Measurements from ENCODE around the gene RPA1.
"Not testable (repeated sequence)": the region's sequence is repeated elsewhere in the genome, so short reads cannot be mapped to it uniquely, and the experiment has no call there.

Gene RPA1

DNA sequence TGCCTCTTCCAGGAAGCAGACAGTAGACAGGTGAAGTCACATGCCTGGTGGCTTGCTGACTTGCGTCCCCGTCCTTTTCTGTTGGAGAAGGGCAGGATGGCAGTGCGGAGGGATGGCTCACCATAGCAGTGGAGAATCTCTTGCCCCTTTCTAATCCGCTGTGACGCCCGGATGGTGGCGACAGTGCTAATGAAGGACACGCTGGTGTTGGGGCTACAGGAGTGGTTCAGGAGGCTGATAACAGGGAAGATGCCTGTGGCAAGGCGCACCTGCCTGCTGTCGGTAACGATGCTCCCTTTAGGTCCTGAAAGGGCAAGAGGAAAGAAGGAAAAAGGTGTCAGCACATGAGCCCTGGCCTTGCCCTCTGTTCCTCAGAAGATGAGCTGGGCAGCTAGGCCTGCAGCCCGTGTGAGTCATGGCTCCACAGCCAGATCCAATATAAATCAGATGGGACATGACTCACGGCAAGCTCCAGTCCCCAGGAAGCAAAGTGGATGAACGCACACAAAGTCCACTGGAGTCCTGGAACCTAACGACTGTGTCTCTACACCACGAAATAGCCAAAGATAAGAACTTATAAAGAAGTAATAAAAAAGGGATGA, 42.4 kb upstream of the RPA1 start:
- Histone ChIP-seq H3K27ac (peak overlapping the region; percentile 88 to 93), H3K4me3 (no peak overlapping the region)
- peak; percentile 92 for DNase-seq (ENCODE audit: low spot score)
- TF ChIP-seq, protein P1, sequence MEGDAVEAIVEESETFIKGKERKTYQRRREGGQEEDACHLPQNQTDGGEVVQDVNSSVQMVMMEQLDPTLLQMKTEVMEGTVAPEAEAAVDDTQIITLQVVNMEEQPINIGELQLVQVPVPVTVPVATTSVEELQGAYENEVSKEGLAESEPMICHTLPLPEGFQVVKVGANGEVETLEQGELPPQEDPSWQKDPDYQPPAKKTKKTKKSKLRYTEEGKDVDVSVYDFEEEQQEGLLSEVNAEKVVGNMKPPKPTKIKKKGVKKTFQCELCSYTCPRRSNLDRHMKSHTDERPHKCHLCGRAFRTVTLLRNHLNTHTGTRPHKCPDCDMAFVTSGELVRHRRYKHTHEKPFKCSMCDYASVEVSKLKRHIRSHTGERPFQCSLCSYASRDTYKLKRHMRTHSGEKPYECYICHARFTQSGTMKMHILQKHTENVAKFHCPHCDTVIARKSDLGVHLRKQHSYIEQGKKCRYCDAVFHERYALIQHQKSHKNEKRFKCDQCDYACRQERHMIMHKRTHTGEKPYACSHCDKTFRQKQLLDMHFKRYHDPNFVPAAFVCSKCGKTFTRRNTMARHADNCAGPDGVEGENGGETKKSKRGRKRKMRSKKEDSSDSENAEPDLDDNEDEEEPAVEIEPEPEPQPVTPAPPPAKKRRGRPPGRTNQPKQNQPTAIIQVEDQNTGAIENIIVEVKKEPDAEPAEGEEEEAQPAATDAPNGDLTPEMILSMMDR (IDR thresholded peaks at IDR 0.05): no peak

DNA sequence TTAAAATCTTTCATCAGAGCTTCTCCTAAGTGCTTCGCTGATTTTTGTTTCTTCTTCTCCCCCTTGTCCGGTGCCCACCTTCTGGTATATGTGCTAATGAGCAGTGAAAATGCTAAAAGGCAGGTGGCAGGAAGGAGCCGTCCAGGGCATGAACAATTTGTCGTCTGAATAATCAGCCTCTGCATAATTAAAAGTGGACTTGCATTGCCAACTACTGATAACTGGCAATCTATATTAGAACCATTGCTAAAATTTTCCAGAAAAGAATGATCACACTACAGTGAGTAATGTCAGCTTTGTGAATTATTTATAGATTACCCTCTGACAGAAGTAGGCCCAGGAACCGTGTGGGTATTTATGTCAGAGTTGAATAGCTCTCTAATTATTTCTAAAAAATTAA, 39.9 kb upstream of the RPA1 start:
- peak overlapping the region; percentile 42 to 49 for H3K27ac ChIP-seq
- TF ChIP-seq, protein P1 (IDR thresholded peaks at IDR 0.05): no peak
- no peak for DNase-seq (ENCODE audit: low spot score)
- no peak overlapping the region for H3K4me3 ChIP-seq

DNA sequence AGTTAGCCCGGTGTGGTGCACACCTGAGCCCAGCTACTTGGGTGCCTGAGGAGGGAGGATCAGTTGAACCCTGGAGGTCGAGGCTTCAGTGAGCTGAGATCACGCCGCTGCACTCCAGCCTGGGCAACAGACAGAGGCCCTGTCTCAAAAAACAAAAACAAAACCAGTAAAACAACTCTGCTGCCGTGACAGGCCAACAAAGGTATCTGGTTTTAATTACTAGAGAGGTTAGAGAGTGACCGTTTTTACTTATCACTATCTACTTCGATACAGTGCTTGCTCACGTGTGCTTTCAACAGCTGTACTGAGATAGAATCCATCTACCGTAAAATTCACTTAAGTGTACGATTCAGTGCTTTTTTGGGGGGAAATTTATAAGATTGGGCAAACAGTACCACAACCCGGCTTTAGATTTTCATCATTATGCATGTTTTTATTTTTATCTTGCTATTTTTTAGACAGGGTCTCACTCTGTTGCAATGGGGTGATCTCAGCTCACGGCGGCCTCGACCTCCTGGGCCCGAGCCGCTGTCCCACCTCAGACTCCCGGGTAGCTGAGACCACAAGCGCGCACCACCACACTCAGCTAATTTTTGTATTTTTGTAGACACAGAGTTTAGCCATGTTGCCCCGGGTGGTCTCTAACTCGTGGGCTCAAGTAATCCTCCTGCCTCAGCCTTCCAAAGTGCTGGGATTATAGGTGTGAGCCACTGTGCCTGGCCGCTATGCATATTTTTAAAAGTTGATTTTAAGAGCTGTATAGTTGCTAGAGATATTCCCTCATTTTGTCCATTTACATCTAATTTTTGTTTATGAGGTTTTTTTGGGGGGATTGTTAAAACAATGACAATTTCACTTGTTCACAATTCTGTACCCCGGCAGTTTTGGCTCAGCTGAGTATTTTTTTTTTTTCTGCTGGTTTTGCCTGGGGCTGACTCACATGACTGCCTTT, 37.0 kb upstream of the RPA1 start:
- H3K27ac ChIP-seq: no peak overlapping the region

DNA sequence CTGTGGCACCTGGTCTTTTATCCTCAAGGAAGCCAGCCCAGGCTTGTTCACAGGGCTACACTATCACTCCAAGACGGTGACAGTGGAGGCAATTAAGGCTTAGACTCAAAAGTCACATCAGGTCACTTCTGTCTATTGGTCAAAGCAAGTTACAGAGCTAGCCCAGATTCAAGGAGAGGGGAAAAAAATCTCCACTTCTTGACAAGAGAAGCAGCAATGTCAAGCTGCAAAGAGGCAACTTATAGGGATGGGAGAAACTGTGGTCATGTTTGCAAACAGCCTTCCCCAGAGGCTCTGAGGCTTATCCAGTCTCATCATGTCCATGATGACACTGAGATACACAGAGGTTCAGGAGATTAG, 36.4 kb upstream of the RPA1 start:
- Histone ChIP-seq H3K27ac (no peak overlapping the region), H3K4me3 (no peak overlapping the region)
- TF ChIP-seq, protein P1 (IDR thresholded peaks at IDR 0.05): no peak
- no peak for DNase-seq (ENCODE audit: low spot score)

More for the DNA sequence above, 37.0 kb upstream of the RPA1 start:
- H3K4me3 ChIP-seq: no peak overlapping the region
- TF ChIP-seq, protein P1 (IDR thresholded peaks at IDR 0.05): no peak
- DNase-seq (ENCODE audit: low spot score): no peak

DNA sequence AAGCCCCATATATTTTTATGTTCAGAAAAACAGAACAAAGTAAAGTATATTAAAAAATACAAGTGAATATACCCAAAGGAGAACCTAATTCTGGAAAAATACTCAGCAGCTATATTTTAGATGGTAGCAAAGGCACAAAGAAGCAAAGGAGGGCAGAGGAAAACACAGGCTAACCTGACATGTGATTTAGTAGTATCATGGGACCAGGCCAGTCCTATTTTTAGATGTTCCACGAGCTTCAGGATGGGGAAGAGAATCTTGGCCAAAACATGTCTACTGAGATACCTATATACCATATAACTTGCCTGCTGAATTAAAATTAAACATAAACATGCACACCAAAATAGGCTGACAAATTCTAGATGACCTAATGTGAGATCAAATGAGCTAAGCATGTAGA, 33.0 kb upstream of the RPA1 start:
- no peak overlapping the region for H3K4me3 ChIP-seq
- TF ChIP-seq, protein P1 (IDR thresholded peaks at IDR 0.05): no peak
- H3K27ac ChIP-seq: peak overlapping the region; percentile 47 to 69
- no peak for DNase-seq (ENCODE audit: low spot score)

DNA sequence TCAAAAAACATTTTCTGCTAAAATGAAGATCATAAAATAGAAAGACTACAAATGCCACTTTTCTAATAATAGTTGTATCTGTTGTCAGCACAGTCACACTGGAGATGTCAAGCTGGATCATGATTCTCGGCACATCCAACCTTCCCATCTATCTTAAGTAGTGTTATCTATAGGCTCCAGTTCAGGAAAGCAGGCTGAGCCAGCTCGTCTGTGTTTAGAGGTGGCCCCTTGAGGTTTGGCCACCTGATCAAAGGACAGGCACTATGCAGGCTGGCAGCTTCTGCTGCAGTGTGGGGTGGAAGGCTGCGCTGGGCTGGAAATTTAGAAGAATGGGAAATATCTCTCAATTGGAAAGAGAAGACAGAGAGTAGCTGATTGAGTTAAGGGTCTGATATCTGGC, 32.5 kb upstream of the RPA1 start:
- H3K27ac ChIP-seq: peak overlapping the region; percentile 47 to 69
- DNase-seq (ENCODE audit: low spot score): no peak
- H3K4me3 ChIP-seq: no peak overlapping the region
- TF ChIP-seq, protein P1 (IDR thresholded peaks at IDR 0.05): no peak

DNA sequence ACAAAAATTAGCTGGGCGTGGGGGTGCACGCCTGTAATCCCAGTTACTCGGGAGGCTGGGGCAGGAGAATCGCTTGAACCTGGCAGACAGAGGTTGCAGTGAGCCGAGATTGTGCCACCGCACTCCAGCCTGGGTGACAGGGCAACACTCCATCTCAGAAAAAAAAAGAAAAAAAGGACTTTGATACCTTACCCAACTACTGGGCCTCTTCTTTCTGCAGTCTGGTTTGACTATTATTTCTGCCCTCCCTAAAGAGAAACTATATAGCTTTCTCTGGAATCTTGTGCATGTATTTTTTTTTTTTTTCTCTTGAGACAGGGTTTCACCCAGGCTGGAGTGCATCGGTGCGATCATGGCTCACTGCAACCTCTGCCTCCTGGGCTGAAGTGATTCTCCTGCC, 32.0 kb upstream of the RPA1 start:
- not testable (repeated sequence) for DNase-seq (ENCODE audit: low spot score); H3K4me3 ChIP-seq; H3K27ac ChIP-seq
